Prostate gland (tissue), 2 donors: ENCODE results near the gene EFCAB10. TPM values are rescaled to one million over a fixed set of nuclear protein-coding genes. Genes with fewer than 3 reads are reported as not detected.
A peak's percentile ranks its signal among the peaks of the same experiment; 100 is the strongest.

ENCODE experiments used
- DNase-seq: peaks from one replicate; pipeline ENCODE4 v3.0.0-alpha.2; 2019; ENCODE audit warnings: low spot score
- H3K27ac ChIP-seq, 2 donors: fragments of 200-600 bp; sonication (generic); 2 replicates each; pipeline ENCODE4 v1.5.1; 2017 to 2019
- H3K27me3 ChIP-seq: fragments of 200-600 bp; sonication (generic); replicated peaks from 2 replicates; pipeline ENCODE4 v1.5.1; 2019; ENCODE audit not compliant: insufficient read depth
- H3K36me3 ChIP-seq, 2 donors: fragments of 200-600 bp; sonication (generic); 1 replicate in 1 of 2; 2 replicates in 1 of 2; pipeline versions ENCODE4 v1.5.1 to v1.8.1; 2017 to 2019
- H3K4me1 ChIP-seq: fragments of 200-600 bp; sonication (generic); replicated peaks from 2 replicates; pipeline ENCODE4 v1.5.1; 2019
- H3K4me3 ChIP-seq, 2 donors: fragments of 200-600 bp; sonication (generic); 2 replicates each; pipeline ENCODE4 v1.5.1; 2017 to 2019
- H3K9me3 ChIP-seq: fragments of 200-600 bp; sonication (generic); 2 replicates; pipeline ENCODE4 v1.5.1; 2017
- POLR2A ChIP-seq: fragments of 450-650 bp; IDR thresholded peaks from one replicate; pipeline ENCODE4 v1.6.1; 2016; ENCODE audit warnings: antibody characterized with exemption, mild to moderate bottlenecking
- POLR2AphosphoS5 ChIP-seq: sonication (generic); formaldehyde crosslinking; IDR thresholded peaks from one replicate; pipeline ENCODE4 v1.6.1; 2017; ENCODE audit warnings: antibody characterized with exemption
- WGBS: methylation state at CpG from one replicate; pipeline ENCODE4 v1.1.5; 2018; 5-methylcytosine and 5-hydroxymethylcytosine counted together
- intact Hi-C: fragments of 100-400 bp; cut with DNase I; formaldehyde crosslinking; loops from one replicate; pipeline ENCODE4 v1.14.2; 2022
- total RNA-seq, 2 donors: library from RNA; depleted of rRNA; stranded (reverse); fragments of >200 nt; gene quantifications; one replicate each; pipeline ENCODE4 v1.1.0, GENCODE V29; 2016
- TF ChIP-seq, protein P1 (sequence below), 4 experiments: fragments of 200-600 bp in 2 of 4; fragments of 450-650 bp in 2 of 4; sonication (generic) in 2 of 4; IDR thresholded peaks; 1 replicate in 3 of 4; 2 replicates in 1 of 4; pipeline ENCODE4 v1.5.1; 2016 to 2019; ENCODE audit warnings: antibody characterized with exemption in 4 of 4, mild to moderate bottlenecking in 2 of 4, moderate library complexity in 2 of 4

Gene EFCAB10
- total RNA-seq, 2 donors from 2014 or later: 6.4 TPM; not detected in 1

DNA sequence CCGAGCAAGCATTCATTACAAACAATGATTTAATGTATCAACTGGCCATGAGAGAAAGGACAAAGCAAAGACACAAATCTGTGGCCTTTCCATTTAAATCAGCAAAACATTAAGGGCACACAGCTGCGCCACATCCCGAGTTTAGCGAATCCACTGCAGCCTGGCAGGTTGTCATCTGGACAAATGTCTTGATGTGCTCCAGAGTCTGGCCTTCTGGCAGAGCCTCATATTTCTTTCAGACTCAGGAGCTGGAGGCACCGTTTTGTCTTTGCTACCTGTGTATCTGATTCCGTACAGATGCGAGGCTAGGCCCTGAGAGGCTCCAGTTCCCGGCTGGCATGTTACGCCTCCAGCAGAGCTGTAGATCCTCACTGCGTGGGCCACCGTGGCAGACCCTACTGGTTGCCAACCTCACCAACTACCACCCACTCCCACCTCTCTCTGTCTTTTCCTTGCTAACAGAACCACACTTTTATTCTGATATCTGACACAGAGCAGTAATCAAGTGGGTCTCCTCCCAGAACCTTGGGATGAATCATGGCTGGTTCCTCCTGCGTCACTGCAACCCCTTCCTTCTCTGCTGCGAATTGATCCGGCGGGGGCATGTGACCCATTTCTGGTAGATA, 40.9 kb upstream of the EFCAB10 start:
- TF ChIP-seq, protein P1, sequence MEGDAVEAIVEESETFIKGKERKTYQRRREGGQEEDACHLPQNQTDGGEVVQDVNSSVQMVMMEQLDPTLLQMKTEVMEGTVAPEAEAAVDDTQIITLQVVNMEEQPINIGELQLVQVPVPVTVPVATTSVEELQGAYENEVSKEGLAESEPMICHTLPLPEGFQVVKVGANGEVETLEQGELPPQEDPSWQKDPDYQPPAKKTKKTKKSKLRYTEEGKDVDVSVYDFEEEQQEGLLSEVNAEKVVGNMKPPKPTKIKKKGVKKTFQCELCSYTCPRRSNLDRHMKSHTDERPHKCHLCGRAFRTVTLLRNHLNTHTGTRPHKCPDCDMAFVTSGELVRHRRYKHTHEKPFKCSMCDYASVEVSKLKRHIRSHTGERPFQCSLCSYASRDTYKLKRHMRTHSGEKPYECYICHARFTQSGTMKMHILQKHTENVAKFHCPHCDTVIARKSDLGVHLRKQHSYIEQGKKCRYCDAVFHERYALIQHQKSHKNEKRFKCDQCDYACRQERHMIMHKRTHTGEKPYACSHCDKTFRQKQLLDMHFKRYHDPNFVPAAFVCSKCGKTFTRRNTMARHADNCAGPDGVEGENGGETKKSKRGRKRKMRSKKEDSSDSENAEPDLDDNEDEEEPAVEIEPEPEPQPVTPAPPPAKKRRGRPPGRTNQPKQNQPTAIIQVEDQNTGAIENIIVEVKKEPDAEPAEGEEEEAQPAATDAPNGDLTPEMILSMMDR (IDR thresholded peaks at IDR 0.05): no peak
- TF ChIP-seq POLR2A: no peak
- TF ChIP-seq POLR2AphosphoS5: no peak
- intact Hi-C loops: no loop called here
- H3K27ac ChIP-seq: no peak overlapping the region
- no peaks in the 10 kb centered on the region for H3K36me3 ChIP-seq
- H3K9me3 ChIP-seq: no peaks in the 10 kb centered on the region
- no peak overlapping the region for H3K4me3 ChIP-seq
- H3K27me3 ChIP-seq: no peaks in the 10 kb centered on the region
- no peaks in the 10 kb centered on the region for H3K4me1 ChIP-seq
- 75% methylated on average over 15 of the region's 15 CpGs for WGBS
- DNase-seq: no peak

DNA sequence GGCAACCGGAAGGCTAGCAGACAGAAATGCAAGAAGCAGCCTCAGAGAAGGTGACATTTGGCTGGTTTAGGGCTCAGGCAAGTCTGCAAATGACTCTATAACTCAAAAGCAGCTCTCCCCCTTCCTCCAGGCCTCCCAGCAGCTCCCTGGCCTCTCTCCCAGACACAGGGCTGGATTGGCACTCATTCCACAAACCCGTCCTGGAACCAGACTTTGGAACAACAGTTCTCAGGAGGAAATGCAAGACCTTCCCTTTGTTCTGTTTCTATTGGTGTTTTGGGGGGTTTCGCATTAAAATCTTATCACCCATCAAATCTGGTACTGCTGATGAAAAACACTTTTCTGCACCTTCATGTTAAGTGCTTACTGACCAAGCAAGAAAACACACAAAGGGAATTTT, 40.3 kb upstream of the EFCAB10 start:
- H3K27me3 ChIP-seq: no peaks in the 10 kb centered on the region
- no peaks in the 10 kb centered on the region for H3K9me3 ChIP-seq
- H3K27ac ChIP-seq: no peak overlapping the region
- H3K36me3 ChIP-seq: no peaks in the 10 kb centered on the region
- no peaks in the 10 kb centered on the region for H3K4me1 ChIP-seq
- intact Hi-C loops: no loop called here
- no peak overlapping the region for H3K4me3 ChIP-seq
- peak; percentile 46 for DNase-seq
- TF ChIP-seq, protein P1 (IDR thresholded peaks at IDR 0.05): no peak
- TF ChIP-seq POLR2AphosphoS5: no peak
- no peak for TF ChIP-seq POLR2A
- WGBS: 26% methylated on average over 3 of the region's 3 CpGs

DNA sequence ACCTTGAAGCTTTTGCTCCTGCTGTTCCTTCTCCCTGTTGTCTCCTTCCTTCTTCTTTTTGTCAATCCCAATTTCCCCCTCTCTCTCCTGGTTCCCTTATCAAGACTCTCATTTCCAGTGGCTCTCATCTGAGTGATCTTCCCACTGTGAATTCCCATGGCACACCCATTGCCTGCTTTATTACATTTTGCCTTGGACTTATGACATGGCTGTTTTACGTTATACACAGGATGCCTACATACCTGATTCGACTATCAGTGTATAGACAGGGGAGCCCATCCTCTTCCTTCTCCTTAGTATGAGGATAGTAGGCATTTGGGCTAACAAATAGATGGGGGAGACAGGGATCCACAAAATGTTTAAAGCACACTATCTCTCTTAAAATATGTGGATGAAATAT, 39.9 kb upstream of the EFCAB10 start:
- no peaks in the 10 kb centered on the region for H3K36me3 ChIP-seq
- WGBS: 29% methylated on average over 2 of the region's 2 CpGs
- no peak overlapping the region for H3K27ac ChIP-seq

DNA sequence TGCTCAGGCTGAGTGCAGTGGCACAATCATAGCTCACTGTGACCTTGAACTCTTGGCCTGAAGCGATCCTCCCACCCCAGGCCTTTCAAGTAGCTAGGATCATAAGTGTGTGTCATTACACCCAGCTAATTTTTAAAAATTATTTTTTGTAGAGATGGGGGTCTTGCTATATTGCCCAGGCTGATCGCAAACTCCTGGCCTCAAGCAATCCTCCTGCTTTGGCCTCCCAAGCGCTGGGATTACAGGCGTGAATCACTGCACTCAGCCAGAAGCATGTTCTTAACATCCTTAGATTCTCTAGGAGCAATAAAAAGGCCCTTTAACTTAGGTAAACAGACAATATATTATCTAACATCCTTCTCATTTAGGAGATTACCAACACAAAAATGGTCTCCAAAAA, 38.3 kb upstream of the EFCAB10 start:
- WGBS: 100% methylated on average over 4 of the region's 4 CpGs
- no peaks in the 10 kb centered on the region for H3K4me1 ChIP-seq
- no peaks in the 10 kb centered on the region for H3K27me3 ChIP-seq
- no peak for DNase-seq
- no peak for TF ChIP-seq POLR2A
- no peak for TF ChIP-seq POLR2AphosphoS5
- TF ChIP-seq, protein P1 (IDR thresholded peaks at IDR 0.05): no peak
- no peaks in the 10 kb centered on the region for H3K9me3 ChIP-seq
- H3K27ac ChIP-seq: no peak overlapping the region
- peaks cover 0 to under 1% of the 10 kb centered on the region in 2 donors for H3K36me3 ChIP-seq
- no peak overlapping the region for H3K4me3 ChIP-seq
- intact Hi-C loops: no loop called here

More for the DNA sequence above, 39.9 kb upstream of the EFCAB10 start:
- Histone ChIP-seq H3K27me3 (no peaks in the 10 kb centered on the region), H3K4me1 (no peaks in the 10 kb centered on the region), H3K4me3 (no peak overlapping the region), H3K9me3 (no peaks in the 10 kb centered on the region)
- TF ChIP-seq POLR2AphosphoS5 (no peak), POLR2A (no peak)
- TF ChIP-seq, protein P1 (IDR thresholded peaks at IDR 0.05): no peak
- DNase-seq: no peak
- intact Hi-C loops: no loop called here

DNA sequence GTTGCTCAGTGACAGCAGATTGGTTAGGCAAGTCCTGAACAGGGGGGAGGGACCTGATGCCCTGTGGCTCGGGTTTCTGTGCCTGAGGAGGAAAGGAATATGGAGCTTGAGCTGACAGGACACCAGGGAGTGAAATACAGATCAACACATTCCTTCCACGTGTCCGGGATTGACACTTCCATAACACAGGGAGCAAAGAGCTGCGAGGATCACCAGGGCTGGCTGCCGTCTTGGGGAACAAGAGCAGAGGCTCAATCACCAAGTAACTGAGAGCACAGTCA, 36.7 kb upstream of the EFCAB10 start:
- Histone ChIP-seq H3K4me3 (no peak overlapping the region), H3K27ac (no peak overlapping the region), H3K4me1 (no peaks in the 10 kb centered on the region), H3K36me3 (peaks cover 4 to 9% of the 10 kb centered on the region in 2 donors), H3K9me3 (no peaks in the 10 kb centered on the region), H3K27me3 (no peaks in the 10 kb centered on the region)
- no peak for DNase-seq
- intact Hi-C loops: no loop called here
- TF ChIP-seq POLR2AphosphoS5 (no peak), POLR2A (no peak)
- TF ChIP-seq, protein P1 (IDR thresholded peaks at IDR 0.05): no peak
- WGBS: 77% methylated on average over 5 of the region's 5 CpGs
